ENCODE results near the gene KHDRBS1. TPM values are rescaled to one million over a fixed set of nuclear protein-coding genes. Genes with fewer than 3 reads are reported as not detected.

Gene KHDRBS1
- total and polyA plus RNA-seq, 9 of the 15 experiments (the other 6 are each of a cell fraction or from before 2014, with no cell fraction given), result 48.4 to 257 (median 114) TPM

DNA sequence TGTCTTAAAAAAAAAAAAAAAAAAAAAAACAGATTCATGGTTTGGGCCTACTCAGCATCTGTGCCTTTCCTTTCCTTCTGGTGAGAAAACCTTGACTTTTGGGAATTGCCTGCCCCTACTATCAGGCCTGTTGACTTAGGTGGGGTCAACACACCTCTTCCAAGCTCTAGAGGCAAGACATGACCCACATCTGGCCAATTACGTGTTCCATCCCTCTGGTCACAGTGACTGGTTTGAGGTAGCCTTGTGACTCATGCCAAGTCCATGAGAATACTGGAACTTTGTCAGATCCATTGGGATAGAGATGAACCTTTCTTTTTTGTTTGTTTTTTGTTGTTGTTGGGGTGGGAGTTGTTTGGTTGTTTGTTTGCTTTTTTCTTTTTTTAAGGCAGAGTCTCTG lies 37.3 kb upstream of the KHDRBS1 start:
- POLR2A ChIA-PET, result interaction anchor here (0.8 to 2.2 kb wide), 4 partner anchors 9 to 206 kb away, joined by 3 to 7 read pairs (median 6); no protein-coding TSS in a partner anchor

More for the DNA sequence above, 37.3 kb upstream of the KHDRBS1 start:
- CTCF ChIA-PET (ENCODE audit: low intra/inter-chr PET ratio), result interaction anchor here (0.8 kb wide), 1 partner anchor 86 kb away, joined by 4 read pairs; no protein-coding TSS in a partner anchor
- H4K20me1 ChIP-seq (replicated peaks; ENCODE audit: control insufficient read depth, insufficient read depth, low read length), result no peaks in the 10 kb centered on the region
- intact Hi-C loops (cut with micrococcal nuclease) (loop anchor here (5.0 to 10.0 kb wide), 2 partner anchors 36 to 438 kb away; partner anchors contain the start of gene KHDRBS1), in situ Hi-C loops (cut with MboI) (no loop called here)
- H3K27me3 ChIP-seq (ENCODE audit: control insufficient read depth in 2 of 2, insufficient read depth in 2 of 2, low read length in 2 of 2), result no peaks in the 10 kb centered on the region
- no peak for FAIRE-seq
- ATAC-seq, result no peak
- H3K4me2 ChIP-seq (ENCODE audit: insufficient read depth, low read length), result no peak overlapping the region
- no peaks in the 10 kb centered on the region for H3K9me3 ChIP-seq (replicated peaks; ENCODE audit: control insufficient read depth, insufficient read depth, low read depth, low read length)
- H2AFZ ChIP-seq (ENCODE audit: low read depth, low read length), result no peak overlapping the region
- H3K36me3 ChIP-seq (ENCODE audit: control insufficient read depth, insufficient read depth, low read length), result no peaks in the 10 kb centered on the region
- no peak for DNase-seq (ENCODE audit: extremely low read depth in 1 of 4, low spot score in 3 of 4)
- peaks cover 0 to 5% of the 10 kb centered on the region in 2 experiments; a peak in 2 of 5 replicates for H3K4me1 ChIP-seq (replicated peaks in 1 of 2; ENCODE audit: control insufficient read depth in 2 of 2, insufficient read depth in 2 of 2, low read length in 2 of 2)
- no TSS peak for BruUV-seq (replicated peaks)
- 50% methylated on average over 1 of the region's 1 CpG for WGBS (ENCODE audit: insufficient coverage, low coverage, missing lambda C conversion rate)
- TF ChIP-seq CBFA2T3 (IDR thresholded peaks at IDR 0.05), result no peak
- TF ChIP-seq POLR2H (tag; IDR thresholded peaks at IDR 0.05; ENCODE audit: low read depth), result no peak
- TF ChIP-seq EHMT2 (IDR thresholded peaks at IDR 0.05), result no peak
- TF ChIP-seq RBM39 (optimal IDR thresholded peaks at IDR 0.05; ENCODE audit: low read depth, low read length), result no peak
- TF ChIP-seq ZNF408 (CRISPR knock-in tag; IDR thresholded peaks at IDR 0.05; ENCODE audit: low read depth), result no peak
- no peak for TF ChIP-seq RAD51 (IDR thresholded peaks at IDR 0.05; ENCODE audit: borderline replicate concordance, low read depth)
- TF ChIP-seq NR4A1 (CRISPR knock-in tag; IDR thresholded peaks at IDR 0.05), result no peak
- TF ChIP-seq NR4A1 (tag; IDR thresholded peaks at IDR 0.05), result no peak
- TF ChIP-seq PRPF4 (IDR thresholded peaks at IDR 0.05; ENCODE audit: insufficient read depth, low read depth, low read length, poor library complexity, severe bottlenecking), result no peak
- no peak for TF ChIP-seq ESRRA (IDR thresholded peaks at IDR 0.05; ENCODE audit: borderline replicate concordance, low read depth)
- TF ChIP-seq, protein P1, sequence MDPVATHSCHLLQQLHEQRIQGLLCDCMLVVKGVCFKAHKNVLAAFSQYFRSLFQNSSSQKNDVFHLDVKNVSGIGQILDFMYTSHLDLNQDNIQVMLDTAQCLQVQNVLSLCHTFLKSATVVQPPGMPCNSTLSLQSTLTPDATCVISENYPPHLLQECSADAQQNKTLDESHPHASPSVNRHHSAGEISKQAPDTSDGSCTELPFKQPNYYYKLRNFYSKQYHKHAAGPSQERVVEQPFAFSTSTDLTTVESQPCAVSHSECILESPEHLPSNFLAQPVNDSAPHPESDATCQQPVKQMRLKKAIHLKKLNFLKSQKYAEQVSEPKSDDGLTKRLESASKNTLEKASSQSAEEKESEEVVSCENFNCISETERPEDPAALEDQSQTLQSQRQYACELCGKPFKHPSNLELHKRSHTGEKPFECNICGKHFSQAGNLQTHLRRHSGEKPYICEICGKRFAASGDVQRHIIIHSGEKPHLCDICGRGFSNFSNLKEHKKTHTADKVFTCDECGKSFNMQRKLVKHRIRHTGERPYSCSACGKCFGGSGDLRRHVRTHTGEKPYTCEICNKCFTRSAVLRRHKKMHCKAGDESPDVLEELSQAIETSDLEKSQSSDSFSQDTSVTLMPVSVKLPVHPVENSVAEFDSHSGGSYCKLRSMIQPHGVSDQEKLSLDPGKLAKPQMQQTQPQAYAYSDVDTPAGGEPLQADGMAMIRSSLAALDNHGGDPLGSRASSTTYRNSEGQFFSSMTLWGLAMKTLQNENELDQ (CRISPR knock-in tag; IDR thresholded peaks at IDR 0.05; ENCODE audit: borderline replicate concordance), result no peak
- no peak for TF ChIP-seq CTBP1 (IDR thresholded peaks at IDR 0.05; ENCODE audit: borderline replicate concordance)
- TF ChIP-seq ILF3 (IDR thresholded peaks at IDR 0.05; ENCODE audit: borderline replicate concordance), result no peak
- H3K4me3 ChIP-seq, result no peak overlapping the region
- no peak overlapping the region for H3K9ac ChIP-seq (ENCODE audit: insufficient read depth in 1 of 2, low read depth in 2 of 2, low read length in 2 of 2)
- no peaks in the 10 kb centered on the region for H3K9me1 ChIP-seq (ENCODE audit: control insufficient read depth, insufficient read depth, low read length)
- H3K27ac ChIP-seq (ENCODE audit: extremely low read depth, low read depth, low read length), result no peak overlapping the region
- H3K79me2 ChIP-seq (ENCODE audit: control insufficient read depth, insufficient read depth, low read length), result no peaks in the 10 kb centered on the region

Data from K562 (cell line).